ELF-1 (cell line): Measurements from ENCODE around the gene KIF6.
"Not testable (repeated sequence)": the region's sequence is repeated elsewhere in the genome, so short reads cannot be mapped to it uniquely, and the experiment has no call there.

Source experiments
- DNase-seq: peaks from one replicate; pipeline ENCODE4 v3.0.0-alpha.2; 2016; ENCODE audit warnings: low read depth, low spot score

Gene KIF6

GRCh38 chr6:39553860-39554802, 171.1 kb downstream of the KIF6 start:
- no peak for DNase-seq

- DNase-seq, result no peak
Measured at GRCh38 chr6:39553029-39553428, 172.2 kb downstream of the KIF6 start.

GRCh38 chr6:39550191-39550590, 175.0 kb downstream of the KIF6 start:
- DNase-seq, result no peak

- DNase-seq, result no peak
Measured at GRCh38 chr6:39546731-39547130, 178.5 kb downstream of the KIF6 start.

GRCh38 chr6:39543950-39544349, 181.3 kb downstream of the KIF6 start:
- DNase-seq, result no peak

GRCh38 chr6:39543095-39543494, 182.1 kb downstream of the KIF6 start:
- DNase-seq, result no peak

- DNase-seq, result no peak
Measured at GRCh38 chr6:39540454-39540853, 184.8 kb downstream of the KIF6 start.

GRCh38 chr6:39530201-39530759, 194.9 kb downstream of the KIF6 start:
- DNase-seq, result peak; percentile 44

GRCh38 chr6:39527792-39528564, 197.2 kb downstream of the KIF6 start:
- no peak for DNase-seq

GRCh38 chr6:39524007-39524406, 201.2 kb downstream of the KIF6 start:
- no peak for DNase-seq

GRCh38 chr6:39521958-39522357, 203.2 kb downstream of the KIF6 start:
- no peak for DNase-seq

- no peak for DNase-seq
Measured at GRCh38 chr6:39520916-39521315, 204.3 kb downstream of the KIF6 start.

- no peak for DNase-seq
Measured at GRCh38 chr6:39520411-39520810, 204.8 kb downstream of the KIF6 start.

- DNase-seq, result no peak
Measured at GRCh38 chr6:39518221-39518620, 207.0 kb downstream of the KIF6 start.

GRCh38 chr6:39517756-39518155, 207.5 kb downstream of the KIF6 start:
- no peak for DNase-seq

GRCh38 chr6:39516471-39516870, 208.7 kb downstream of the KIF6 start:
- DNase-seq, result no peak

GRCh38 chr6:39515471-39515870, 209.7 kb downstream of the KIF6 start:
- no peak for DNase-seq

- no peak for DNase-seq
Measured at GRCh38 chr6:39515006-39515405, 210.2 kb downstream of the KIF6 start.

- DNase-seq, result not testable (repeated sequence)
Measured at GRCh38 chr6:39509831-39510230, 215.4 kb downstream of the KIF6 start.

- peak; percentile 70 for DNase-seq
Measured at GRCh38 chr6:39508515-39508914, 216.7 kb downstream of the KIF6 start.

- DNase-seq, result no peak
Measured at GRCh38 chr6:39507331-39507998, 217.7 kb downstream of the KIF6 start.
